Glutamatergic neuron (in vitro differentiated cells): Measurements from ENCODE around the gene ZNF267. TPM values are rescaled to one million over a fixed set of nuclear protein-coding genes. Genes with fewer than 3 reads are reported as not detected.
"Not testable (repeated sequence)": the region's sequence is repeated elsewhere in the genome, so short reads cannot be mapped to it uniquely, and the experiment has no call there.

Experiments
- DNase-seq: peaks from one replicate; pipeline ENCODE4 v3.0.0; 2022
- H3K27ac Mint-ChIP-seq: one replicate; pipeline ENCODE4 v1.8.0; 2020; ENCODE audit warnings: mild to moderate bottlenecking, mixed read lengths, inconsistent platforms; ENCODE audit not compliant: unreplicated experiment
- H3K27me3 Mint-ChIP-seq: one replicate; pipeline ENCODE4 v1.8.0; 2020; ENCODE audit warnings: mild to moderate bottlenecking, moderate library complexity, mixed read lengths, inconsistent platforms; ENCODE audit not compliant: unreplicated experiment
- H3K36me3 Mint-ChIP-seq: one replicate; pipeline ENCODE4 v1.8.0; 2020; ENCODE audit warnings: mild to moderate bottlenecking, mixed read lengths, inconsistent platforms; ENCODE audit not compliant: unreplicated experiment
- H3K4me1 Mint-ChIP-seq: one replicate; pipeline ENCODE4 v1.8.0; 2020; ENCODE audit warnings: mild to moderate bottlenecking, low read depth, mixed read lengths, inconsistent platforms; ENCODE audit not compliant: unreplicated experiment
- H3K4me3 Mint-ChIP-seq: one replicate; pipeline ENCODE4 v1.8.0; 2020; ENCODE audit warnings: mild to moderate bottlenecking, mixed read lengths, inconsistent platforms; ENCODE audit not compliant: unreplicated experiment
- H3K9me3 Mint-ChIP-seq: one replicate; pipeline ENCODE4 v1.8.0; 2020; ENCODE audit warnings: mild to moderate bottlenecking, moderate library complexity, mixed read lengths, inconsistent platforms; ENCODE audit not compliant: unreplicated experiment
- CTCF ChIP-seq: fragments of 200-600 bp; sonication (generic); IDR thresholded peaks from one replicate; pipeline ENCODE4 v1.5.0; 2021; ENCODE audit not compliant: partially characterized antibody, unreplicated experiment
- total RNA-seq: library from RNA; stranded (reverse); fragmentation: NEBNext Ultra II Directional; extraction: Animal tissue kit (Norgen Biotek cat#: 25700); gene quantifications from one replicate; pipeline ENCODE4 v1.2.1, GENCODE V29; 2021; ENCODE audit not compliant: unreplicated experiment

Gene ZNF267
- total RNA-seq, 1 donor from 2014 or later, result 10.0 TPM

DNA sequence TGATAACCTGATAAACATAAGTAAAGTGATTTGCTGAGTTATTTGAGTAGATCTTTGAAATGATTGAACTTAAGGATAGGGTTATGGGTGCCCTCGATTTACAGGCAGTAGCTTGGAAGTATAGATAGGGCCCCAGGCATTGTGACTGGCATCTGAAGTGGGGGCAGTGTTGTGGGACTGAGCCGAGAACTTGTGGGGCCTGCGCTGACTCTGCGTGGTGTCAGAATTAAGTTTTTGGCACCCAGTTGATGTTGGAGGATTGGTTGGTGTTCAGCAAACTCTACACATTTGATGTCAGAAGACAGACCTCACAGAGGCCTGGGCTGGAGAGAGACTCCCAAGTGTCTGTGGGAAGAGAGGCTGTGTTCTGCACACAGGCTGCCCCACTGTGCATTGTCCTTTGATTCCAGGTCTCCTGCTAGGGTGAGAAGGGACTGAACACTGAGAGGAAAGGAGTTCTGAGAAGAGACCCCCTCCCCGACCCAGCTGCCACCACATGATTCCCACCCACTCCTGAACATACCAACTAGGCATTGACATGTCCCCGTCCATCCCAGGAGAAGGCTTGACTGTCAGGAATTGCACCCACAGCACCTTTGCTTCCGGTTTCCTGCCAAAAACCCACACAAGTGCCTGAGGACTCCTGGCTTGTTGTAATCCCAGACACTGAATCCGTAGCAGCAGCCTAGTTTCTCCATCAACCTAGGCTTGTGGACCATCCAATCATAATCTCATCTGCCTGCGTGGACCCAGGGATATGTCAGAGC, 4.5 kb downstream of the ZNF267 start:
- H3K36me3 Mint-ChIP-seq, result no peaks in the 10 kb centered on the region
- H3K4me1 Mint-ChIP-seq, result peaks cover 15% of the 10 kb centered on the region
- TF ChIP-seq CTCF, result no peak
- no peak for DNase-seq
- no peak overlapping the region for H3K27ac Mint-ChIP-seq
- H3K9me3 Mint-ChIP-seq, result no peaks in the 10 kb centered on the region
- H3K4me3 Mint-ChIP-seq, result no peak overlapping the region
- H3K27me3 Mint-ChIP-seq, result no peaks in the 10 kb centered on the region

- H3K27ac Mint-ChIP-seq, result no peak overlapping the region
- no peak for DNase-seq
- no peak for TF ChIP-seq CTCF
- H3K27me3 Mint-ChIP-seq, result no peaks in the 10 kb centered on the region
- H3K9me3 Mint-ChIP-seq, result no peaks in the 10 kb centered on the region
- no peak overlapping the region for H3K4me3 Mint-ChIP-seq
- no peaks in the 10 kb centered on the region for H3K36me3 Mint-ChIP-seq
- peaks cover 11% of the 10 kb centered on the region for H3K4me1 Mint-ChIP-seq
Observed at GRCh38 chr16:31879937-31880321, 6.3 kb downstream of the ZNF267 start.

- Mint-ChIP-seq H3K27me3 (no peaks in the 10 kb centered on the region), H3K4me3 (no peak overlapping the region), H3K9me3 (no peaks in the 10 kb centered on the region), H3K36me3 (no peaks in the 10 kb centered on the region), H3K4me1 (peaks cover 10% of the 10 kb centered on the region), H3K27ac (no peak overlapping the region)
- TF ChIP-seq CTCF, result no peak
- no peak for DNase-seq
Observed at GRCh38 chr16:31880322-31880979, 6.8 kb downstream of the ZNF267 start.

DNA sequence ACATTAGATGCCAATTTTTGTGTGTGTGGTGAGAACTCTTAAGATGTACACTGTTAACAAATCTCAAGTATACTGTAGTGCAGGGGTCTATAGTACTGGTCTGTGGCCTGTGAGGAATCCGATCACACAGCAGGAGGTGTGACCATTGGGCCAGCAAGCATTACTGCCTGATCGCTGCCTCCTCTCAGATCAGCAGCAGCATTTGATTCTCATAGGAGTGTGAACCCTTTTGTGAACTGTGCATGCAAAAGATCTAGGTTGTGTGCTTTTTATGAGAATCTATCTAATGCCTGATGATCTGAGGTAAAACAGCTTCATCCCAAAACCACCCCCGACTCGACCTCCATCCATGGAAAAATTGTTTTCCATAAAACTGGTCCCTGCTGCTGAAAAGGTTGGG, 12.6 kb downstream of the ZNF267 start:
- TF ChIP-seq CTCF, result no peak
- Mint-ChIP-seq H3K4me1 (no peaks in the 10 kb centered on the region), H3K4me3 (no peak overlapping the region), H3K36me3 (peaks cover 18% of the 10 kb centered on the region), H3K27ac (no peak overlapping the region), H3K9me3 (no peaks in the 10 kb centered on the region), H3K27me3 (no peaks in the 10 kb centered on the region)
- DNase-seq, result no peak

GRCh38 chr16:31888735-31889134, 15.1 kb downstream of the ZNF267 start:
- H3K36me3 Mint-ChIP-seq, result peaks cover 41% of the 10 kb centered on the region
- no peak overlapping the region for H3K4me3 Mint-ChIP-seq
- no peaks in the 10 kb centered on the region for H3K4me1 Mint-ChIP-seq
- no peak for DNase-seq
- peaks cover 5% of the 10 kb centered on the region for H3K9me3 Mint-ChIP-seq
- H3K27me3 Mint-ChIP-seq, result no peaks in the 10 kb centered on the region
- TF ChIP-seq CTCF, result no peak
- no peak overlapping the region for H3K27ac Mint-ChIP-seq

DNA sequence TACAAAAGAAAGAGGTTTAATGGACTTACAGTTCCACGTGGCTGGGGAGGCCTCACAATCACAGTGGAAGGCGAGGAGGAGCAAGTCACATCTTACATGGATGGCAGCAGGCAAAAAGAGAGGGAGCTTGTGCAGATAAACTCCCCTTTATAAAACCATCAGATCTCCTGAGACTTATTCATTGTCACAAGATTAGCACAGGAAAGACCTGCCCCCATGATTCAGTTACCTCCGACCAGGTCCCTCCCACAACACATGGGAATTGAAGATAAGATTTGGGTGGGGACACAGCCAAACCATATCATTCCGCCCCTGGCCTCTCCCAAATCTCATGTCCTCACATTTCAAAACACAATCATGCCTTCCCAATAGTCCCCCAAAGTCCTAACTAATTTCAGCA, 18.5 kb downstream of the ZNF267 start:
- DNase-seq, H3K27ac Mint-ChIP-seq, H3K27me3 Mint-ChIP-seq, H3K4me1 Mint-ChIP-seq, H3K9me3 Mint-ChIP-seq, H3K4me3 Mint-ChIP-seq: not testable (repeated sequence)
- H3K36me3 Mint-ChIP-seq, result peaks cover 70% of the 10 kb centered on the region
